Fibroblast of the conjunctiva (primary cell): Measurements from ENCODE around the gene VPS13D.
A peak's percentile ranks its signal among the peaks of the same experiment; 100 is the strongest.

ENCODE experiments used
- DNase-seq: peaks from one replicate; pipeline ENCODE4 v3.0.0-alpha.2; 2010; ENCODE audit warnings: low read depth

VPS13D gene

DNA sequence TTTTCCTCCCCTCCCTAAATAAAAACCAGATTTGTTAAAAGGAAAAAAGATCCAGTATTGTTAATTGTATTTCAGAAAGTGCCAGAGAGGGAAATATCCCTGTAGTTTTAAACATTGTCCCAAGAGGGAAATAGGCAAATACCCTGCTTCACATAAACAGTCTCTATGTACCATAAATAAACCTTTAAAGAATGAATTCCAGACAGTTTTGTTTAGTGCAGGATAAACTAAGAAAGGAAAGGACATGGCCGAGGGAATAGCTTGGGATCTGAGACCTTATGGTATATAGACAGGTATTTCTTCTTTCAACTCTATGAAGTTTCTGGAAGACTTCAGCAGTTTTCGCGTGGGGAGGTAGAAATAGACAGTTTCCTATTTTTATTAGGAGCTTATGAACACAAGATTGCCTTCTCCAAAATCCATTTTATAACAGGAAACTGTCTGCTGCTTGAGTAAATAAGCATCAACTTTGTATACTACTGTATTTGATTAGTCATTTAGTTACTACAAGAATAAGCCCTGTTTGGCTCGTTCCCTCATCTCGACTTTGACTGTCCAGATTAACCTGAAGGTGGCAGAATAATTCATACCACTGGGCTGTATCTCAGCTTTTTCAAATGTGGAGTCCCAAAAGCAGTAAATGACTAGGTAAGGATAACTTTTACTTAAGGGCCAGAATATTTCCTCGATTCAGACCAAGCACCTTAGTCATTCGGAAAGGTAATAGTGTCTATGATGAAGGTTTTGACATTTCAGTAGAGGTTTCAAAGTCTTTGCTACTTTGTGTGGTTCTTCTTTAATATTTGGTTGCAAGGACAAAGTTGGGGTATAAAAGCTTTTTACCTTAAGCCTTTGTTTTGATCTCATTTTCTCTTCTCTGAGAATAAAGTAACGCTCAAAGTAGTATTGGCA is 177.5 kb downstream of the VPS13D start:
- DNase-seq, result peak; percentile 61

DNA sequence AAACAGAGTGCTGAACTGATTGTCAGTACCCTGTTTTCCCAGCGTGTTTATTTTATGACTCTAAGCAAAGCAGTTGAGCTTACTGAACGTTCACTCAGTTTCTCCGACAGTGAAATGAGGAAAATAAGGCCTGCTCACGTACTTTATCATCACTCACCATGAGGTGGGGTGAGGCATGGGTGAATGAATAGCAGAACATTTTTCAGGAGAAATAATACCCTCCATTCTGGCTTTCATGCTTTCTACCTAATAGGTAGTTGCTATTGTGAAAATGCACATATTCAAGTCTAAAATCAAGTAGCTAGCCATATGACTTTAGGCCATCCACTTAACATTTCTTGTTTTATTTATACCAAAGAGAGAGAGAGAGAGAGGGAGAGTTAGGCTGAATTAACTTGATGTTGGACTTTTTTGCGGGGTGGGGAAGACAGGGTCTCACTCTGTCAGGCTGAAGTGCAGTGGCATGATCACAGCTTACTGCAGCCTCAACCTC is 178.2 kb downstream of the VPS13D start:
- no peak for DNase-seq

DNA sequence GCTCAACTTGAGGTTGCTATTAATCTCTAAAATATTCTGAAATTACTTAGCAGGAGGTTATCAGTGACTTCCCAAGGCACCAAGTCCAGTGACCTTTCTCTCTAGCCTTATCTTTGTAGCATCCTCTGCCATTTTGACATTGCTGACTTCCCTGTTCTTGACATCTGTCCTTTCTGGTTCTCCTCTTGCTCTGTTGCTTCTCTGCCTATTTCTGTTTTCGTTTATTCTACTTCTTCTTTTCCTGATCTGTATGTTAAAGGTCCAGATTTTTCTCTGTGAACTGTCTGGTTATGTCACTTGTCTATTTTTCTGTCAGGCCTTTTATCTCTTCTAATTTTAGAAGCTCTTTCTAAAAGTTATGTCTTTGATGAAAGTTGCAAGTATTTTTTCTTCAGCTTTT is 178.8 kb downstream of the VPS13D start:
- DNase-seq, result no peak

DNA sequence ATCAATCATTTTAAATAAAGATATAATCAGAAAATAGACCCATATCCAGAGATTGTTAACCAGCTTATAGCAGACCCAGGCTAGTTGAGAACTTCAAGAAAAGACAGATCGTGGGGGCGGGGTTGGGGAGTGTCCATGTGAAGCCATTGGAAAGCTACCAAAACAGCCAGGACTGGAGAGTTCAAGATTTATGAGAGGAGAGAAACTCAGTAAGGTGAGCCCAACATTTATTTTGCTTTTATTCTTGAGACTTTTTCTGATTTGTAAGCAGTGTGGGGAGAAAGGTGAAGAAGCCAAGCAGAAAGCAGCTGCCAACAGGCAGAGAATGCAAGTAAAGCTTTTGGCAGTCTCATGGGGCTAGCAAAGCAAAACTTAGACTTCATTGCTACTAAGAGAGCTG is 179.9 kb downstream of the VPS13D start:
- DNase-seq, result no peak

DNA sequence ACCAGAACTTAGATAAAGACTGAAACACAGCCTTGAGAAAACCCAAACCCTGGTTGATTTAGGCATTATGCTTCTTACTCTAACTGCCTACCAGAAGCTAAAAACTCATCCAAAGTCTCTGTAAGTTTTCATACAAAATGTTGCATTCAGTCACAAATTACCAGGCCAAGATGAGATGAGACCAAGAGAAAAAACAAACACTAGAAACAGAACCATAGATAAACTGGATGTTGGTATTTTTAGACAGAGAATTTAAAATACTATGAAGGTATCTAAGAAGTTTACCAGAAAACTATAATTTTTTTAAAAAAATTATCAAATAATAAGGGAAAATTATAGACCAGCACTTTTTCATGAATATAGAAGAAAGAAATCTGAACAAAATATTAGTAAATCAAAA is 180.5 kb downstream of the VPS13D start:
- DNase-seq, result no peak

DNA sequence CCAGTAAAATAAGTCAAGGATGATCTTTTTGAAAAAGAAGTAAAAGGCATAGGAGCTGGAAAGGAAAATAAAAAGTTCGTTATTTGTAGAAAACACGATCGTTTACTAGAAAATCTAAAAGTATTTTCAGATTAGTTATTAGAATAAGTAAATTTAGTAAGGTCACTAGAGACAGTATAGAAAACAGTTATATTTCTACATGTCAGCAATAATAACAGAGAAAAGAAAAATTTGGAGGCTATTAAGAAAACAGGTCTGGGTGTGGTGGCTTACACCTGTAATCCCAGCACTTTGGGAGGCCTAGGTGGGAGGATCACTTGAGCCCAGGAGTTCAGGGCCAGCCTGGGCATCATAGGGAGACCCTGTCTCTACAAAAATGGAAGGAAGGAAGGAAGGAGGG is 181.3 kb downstream of the VPS13D start:
- no peak for DNase-seq

DNA sequence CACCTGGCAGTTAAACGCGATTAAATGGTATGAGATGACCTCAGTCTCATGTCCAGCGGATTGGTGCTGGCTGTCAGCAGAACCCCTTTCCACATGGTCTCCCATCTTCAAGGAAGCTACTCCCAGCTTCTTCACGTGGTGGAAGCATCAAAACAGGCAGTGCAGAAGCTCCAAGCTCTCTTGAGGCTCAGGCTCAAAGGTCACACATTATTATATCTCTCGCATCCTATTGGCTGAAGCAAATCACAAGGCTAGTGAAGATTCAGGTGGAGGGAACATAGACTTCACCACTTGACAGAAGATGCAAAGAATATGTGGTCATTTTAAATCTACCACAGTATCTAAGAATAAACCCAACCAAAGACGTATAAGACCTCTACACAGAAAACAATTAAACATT is 181.9 kb downstream of the VPS13D start:
- DNase-seq, result no peak

DNA sequence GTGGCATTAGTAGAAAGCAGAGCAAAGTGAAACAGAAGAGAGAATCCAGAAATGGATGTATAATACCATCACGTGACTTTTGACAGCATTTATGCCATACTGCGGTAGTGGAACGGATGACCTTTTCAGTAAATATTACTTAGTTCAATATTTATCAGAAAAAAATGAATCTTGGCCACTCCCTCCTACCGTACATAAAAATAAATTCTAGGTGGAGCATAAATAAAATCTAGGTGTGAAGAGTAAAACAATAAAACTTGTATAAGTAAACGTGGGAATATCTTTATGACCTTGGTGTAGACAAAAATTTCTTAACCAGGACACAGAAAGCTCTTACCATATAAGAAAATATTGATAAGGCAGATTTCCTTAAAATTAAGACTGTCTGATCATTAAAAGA is 182.6 kb downstream of the VPS13D start:
- no peak for DNase-seq

DNA sequence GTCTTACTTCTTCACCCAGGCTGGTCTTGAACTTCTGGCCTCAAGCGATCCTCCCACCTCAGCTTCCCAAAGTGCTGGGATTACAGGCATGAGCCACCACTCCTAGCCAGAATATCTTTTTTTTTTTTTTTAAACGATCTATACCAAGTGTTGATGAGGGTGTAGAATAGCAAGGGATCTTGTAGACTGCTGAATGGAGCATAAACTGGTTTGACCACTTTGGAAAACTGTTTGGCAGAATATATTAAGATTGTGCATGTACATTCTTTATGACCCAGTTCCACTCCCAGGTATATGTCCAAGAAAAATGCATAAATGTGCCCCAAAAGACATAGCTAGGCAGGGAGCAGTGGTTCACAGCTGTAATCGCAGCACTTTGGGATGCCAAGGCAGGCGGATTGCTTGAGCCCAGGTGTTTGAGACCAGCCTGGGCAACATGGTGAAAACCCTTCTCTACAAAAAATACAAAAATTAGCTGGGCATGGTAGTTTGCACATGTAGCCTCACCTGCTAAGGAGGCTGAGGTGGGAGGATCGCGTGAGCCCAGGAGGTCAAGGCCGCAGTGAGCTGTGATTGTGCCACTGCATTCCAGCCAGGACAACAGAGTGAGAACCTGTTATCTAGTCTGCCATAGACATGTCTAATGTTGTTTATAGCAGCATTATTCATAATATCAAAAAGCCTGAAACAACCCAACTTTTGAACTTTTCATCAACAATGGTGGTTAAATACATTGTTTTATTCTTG is 184.0 kb downstream of the VPS13D start:
- DNase-seq, result no peak

DNA sequence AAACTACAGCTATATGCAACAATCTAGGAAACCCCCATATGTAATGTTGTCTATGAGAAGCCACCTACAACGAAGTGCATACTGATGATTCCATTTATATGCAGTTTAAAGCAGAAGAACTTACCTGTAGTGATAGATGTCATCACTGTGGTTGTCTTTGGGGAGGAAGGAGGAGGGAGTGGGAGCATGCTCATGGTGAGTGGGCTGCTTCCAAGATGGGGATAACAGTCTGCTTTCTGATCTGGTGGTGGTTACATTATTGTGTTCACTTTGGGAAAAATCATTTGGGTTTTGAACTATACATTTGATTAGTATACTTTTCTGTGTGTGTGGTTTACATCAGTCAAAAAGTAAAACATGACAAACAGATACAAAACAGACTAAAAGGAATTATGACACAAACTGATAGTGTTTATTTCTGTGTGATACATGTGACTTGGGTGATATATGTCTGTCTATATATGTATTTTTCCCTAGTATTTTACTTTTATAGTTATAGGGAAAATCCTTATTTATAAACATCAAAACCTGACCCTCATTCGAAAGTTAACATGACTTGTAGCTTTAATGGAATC is 184.7 kb downstream of the VPS13D start:
- no peak for DNase-seq

DNA sequence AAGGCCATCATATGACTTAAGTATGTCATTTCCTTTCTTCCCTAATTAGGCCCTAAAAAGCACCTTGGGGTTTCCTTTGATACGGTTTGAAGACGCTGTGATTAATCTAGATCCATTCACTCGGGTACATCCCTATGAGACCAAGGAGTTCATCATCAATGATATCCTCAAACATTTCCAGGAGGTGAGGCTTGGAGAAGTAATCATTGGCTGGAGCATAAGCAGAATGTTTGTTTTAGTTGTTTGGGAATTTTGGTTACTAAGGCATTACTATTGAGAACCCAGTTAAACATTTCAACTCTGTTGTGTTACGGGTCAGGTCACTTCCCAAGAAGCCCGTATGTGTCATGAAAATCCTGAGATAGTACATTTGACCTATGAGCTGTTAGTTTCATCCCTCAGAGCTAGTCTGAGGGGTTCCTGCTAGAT is 185.2 kb downstream of the VPS13D start:
- DNase-seq, result no peak

DNA sequence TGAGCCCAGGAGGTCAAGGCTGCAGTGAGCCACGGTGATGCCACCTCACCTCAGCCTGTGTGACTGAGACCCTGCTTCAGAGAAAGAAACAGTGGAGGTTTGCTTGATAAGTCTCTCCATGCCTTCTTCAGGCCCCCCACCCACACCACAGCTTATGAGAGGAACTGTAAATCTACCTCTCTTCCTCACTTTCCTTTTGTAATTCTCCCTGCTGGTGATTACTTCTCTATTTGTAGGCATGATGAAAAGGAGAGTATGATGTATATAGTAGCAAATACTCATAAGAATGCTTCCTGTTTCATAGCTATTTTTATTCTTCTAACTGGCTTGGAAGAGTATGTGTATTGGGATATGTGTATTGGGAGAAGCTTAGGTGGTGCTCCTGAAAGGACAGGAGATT is 186.3 kb downstream of the VPS13D start:
- DNase-seq, result no peak

DNA sequence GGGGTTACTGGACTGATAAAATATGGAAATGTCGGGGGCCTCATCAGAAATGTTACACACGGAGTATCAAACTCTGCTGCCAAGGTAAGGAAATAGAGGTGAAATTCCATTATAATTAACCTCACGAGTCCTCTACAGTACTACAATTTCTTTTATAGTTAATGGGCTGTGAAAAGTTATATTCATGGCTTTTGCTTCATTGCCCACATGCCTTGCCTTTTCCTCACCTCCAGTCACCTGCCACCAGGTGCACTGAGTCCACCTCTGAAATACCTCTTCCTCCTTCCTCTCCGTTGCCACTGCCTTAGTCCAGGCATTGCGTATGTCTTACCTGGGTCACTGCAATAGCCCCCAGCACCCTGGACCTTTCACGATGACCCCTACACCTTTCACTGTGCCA is 186.9 kb downstream of the VPS13D start:
- DNase-seq, result no peak

DNA sequence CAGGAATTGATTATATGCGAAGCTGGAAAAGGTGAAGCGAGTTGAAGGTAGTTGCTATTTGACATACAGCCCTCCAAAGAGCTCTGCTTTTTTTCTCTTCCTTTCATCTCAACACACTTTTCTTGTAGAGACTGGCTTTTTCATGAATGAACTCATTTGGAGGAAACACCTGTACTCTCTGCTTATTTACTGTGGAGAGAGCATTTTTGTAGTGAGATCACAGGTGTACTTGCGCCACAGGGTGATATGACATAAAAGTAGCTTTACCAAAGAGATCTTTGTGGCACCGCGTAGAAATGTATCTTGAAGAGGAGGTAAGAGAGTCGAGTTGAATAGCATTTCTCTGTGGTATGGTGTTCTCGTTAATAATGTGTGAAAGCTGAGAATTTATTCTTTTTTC is 187.6 kb downstream of the VPS13D start:
- no peak for DNase-seq

DNA sequence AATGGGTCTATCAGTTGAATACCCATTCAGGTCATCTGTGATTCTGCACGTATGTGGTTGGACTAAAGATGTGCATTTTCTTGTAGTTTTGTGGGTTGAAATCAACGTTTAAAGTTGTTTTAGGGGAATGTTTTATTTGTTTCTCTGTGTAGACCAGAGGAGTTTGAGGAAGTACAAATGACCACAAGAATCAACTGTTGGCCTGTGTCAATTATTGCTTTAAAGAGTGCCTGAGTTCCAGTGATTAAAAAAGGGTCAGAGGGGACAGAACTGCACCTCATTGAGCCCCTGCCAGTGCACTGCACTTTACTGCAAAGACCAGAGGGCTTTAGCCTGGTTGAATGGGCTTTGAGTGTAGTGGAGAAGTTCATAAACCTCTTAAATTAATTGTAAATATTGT is 190.3 kb downstream of the VPS13D start:
- no peak for DNase-seq

DNA sequence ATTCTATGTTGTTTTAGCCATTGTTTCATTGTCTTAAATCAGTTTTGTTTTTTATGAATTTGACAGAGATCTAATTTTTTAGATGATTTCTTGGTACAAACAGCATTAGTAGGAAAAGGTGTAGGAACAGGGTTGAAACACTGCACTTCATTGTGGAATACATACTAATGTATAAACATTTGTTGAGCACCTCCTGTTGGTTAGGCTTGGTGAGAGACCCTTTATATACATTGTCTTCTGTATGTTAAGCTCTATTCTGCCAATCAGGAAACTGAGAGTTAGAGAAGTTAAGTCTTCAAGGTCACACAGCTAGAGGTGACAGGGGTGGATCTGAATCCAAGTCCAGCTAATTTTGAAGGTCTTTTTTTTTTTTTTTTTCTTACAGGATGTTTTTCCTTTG is 192.7 kb downstream of the VPS13D start:
- no peak for DNase-seq

DNA sequence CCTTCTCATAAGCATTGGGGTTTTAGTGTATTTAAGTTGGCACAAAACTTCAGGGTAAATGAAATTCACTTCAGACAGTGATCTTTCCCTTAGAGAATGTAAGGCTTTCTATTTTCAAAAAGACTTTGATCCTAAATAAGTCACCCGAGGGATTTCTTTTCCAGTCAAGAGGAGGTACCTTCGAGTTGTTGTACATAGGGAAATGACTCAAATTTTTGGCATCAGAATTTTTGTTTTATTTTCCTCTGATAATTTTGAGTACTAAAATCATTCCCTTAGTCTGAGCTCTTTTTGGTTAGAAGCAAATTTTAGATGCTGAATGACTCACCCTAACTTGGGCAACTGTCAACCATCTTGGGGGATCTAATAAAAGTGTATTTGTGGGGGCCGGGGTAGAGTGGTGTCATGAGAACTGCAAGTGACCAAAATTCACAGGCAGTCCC is 194.3 kb downstream of the VPS13D start:
- DNase-seq, result peak; percentile 46

DNA sequence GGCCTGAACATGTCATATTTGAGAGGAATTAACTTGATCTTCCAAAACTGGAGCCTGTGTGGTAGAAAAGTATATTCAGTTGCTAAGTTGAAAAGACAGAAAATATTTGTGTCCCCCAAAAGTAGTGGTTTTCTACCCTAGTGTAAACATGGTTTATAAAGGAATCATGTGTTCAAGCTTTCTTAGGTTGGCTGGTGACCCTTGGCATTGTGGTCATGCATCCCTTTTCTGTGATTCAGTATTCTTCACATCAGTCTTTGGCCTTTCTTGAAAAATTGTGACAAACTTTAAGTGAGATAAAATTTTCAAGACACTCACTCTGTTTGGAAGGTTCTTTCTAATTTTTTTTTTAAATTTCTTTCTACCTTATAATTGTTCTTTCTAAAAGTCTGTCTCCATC is 195.0 kb downstream of the VPS13D start:
- no peak for DNase-seq

DNA sequence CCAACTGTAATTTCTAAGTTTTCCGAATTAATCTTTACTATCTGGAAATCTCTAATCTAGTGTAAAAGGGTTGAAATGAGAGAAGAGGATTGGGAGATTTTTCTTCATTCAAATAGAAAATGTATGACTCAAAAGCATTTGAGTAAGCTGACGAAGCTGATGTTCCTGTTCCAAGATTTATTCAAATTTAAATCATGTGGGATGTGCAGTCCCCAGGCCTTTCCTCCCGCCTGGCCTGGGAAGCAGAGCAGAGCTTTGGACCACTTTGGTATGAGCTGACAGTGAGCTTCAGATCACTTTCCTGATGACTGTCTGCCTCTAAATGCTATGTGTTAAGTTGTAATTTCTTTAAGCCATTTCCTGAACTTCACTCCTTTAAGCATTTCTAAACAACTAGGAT is 196.2 kb downstream of the VPS13D start:
- no peak for DNase-seq

DNA sequence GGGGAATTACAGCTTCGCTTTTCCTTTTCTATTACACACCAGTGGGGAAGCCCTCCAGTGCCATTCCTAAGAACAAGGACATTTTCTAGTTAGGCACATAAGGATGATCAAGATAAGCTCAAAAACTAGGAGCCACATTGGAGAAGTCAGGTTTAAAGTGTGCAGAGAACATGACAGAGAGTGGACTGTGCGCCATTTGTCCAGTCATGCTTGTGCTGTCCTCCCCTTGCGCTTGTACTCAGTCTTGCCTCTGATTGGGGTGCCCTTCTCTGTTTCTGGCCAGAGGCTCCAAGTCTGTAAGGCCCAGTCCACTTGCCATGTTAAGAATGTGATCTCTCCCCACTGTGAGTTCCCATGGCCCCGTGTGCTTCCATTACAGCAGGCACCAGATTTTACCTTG is 198.5 kb downstream of the VPS13D start:
- DNase-seq, result no peak

DNA sequence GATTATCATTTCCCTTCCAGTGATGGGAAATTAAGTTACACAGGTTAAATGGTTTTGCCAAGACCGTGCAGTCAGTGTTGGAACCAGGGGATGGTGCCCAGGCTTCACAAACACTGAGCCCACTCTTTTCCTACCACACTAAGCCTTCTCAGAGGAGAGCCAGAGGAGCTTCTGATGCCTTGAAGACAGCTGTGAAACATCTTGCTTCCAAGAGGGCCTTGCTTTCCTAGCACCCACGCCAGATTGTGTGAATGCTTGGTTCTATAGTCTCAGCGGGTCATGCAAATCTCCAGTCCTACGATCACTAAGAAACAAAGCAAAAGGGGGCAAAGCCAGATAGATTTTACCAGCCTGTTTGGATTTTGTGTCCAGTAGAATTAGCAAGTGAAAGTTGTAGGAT is 200.7 kb downstream of the VPS13D start:
- DNase-seq, result no peak

DNA sequence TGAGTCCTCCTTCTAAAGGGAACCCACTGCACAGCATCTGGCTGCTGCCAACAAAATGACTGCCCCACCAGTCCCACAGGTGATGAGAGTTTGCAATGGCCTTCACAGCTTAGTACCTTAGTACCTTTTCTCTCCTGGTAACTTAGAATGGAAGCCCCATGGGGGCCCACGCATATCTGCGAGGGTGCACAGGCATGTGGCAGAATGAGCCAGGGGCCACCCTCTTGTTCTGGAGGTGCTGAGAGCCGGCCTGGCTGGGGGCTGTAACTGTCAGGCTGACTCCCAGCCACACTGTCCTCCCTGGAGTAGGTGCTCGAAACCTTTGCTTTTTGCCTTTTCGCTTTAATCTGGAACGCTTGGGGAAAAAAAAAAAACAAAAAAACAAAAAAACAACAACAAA is 203.1 kb downstream of the VPS13D start:
- no peak for DNase-seq
